A673 (cell line): ENCODE data around the gene RAB13. TPM values are rescaled to one million over a fixed set of nuclear protein-coding genes. Genes with fewer than 3 reads are reported as not detected.

Experiments
- BruUV-seq: library from RNA; stranded (reverse); fragments of 400-500 nt; replicated peaks from 2 replicates; lab custom pipeline; 2021; lab: Mats Ljungman, UMichigan
- CTCF ChIA-PET: fragments of 300-600 bp; sonication (Branson Sonifier 250); formaldehyde crosslinking; loops from one replicate; lab custom pipeline; 2022; ENCODE audit warnings: antibody characterized with exemption; lab: Charles Lee
- POLR2A ChIA-PET: fragments of 300-600 bp; sonication (Branson Sonifier 250); formaldehyde crosslinking; loops from one replicate; lab custom pipeline; 2022; ENCODE audit warnings: antibody characterized with exemption; ENCODE audit not compliant: low non-redundant PET; lab: Charles Lee
- DNase-seq: peaks from one replicate; pipeline ENCODE4 v3.0.0-alpha.2; 2015; ENCODE audit warnings: low spot score
- H3K27ac ChIP-seq: fragments of 200-600 bp; sonication (generic); 2 replicates; pipeline ENCODE4 v1.5.1; 2016; ENCODE audit warnings: mixed run types, low read depth, mild to moderate bottlenecking, mixed read lengths, antibody characterized with exemption, low read length; ENCODE audit not compliant: poor library complexity, severe bottlenecking
- H3K27me3 ChIP-seq: fragments of 200-600 bp; sonication (generic); replicated peaks from 2 replicates; pipeline ENCODE4 v1.6.1; 2017; ENCODE audit warnings: mixed run types, low read depth, mild to moderate bottlenecking, mixed read lengths, antibody characterized with exemption, low read length; ENCODE audit not compliant: insufficient read depth, poor library complexity
- H3K36me3 ChIP-seq: fragments of 200-600 bp; sonication (generic); 2 replicates; pipeline ENCODE4 v1.6.1; 2016; ENCODE audit warnings: mixed run types, mild to moderate bottlenecking, mixed read lengths, antibody characterized with exemption, low read length; ENCODE audit not compliant: insufficient read depth, poor library complexity, severe bottlenecking
- H3K4me1 ChIP-seq: fragments of 200-600 bp; sonication (generic); 2 replicates; pipeline ENCODE4 v1.6.1; 2017; ENCODE audit warnings: mixed run types, mild to moderate bottlenecking, mixed read lengths, antibody characterized with exemption, low read length; ENCODE audit not compliant: insufficient read depth, poor library complexity, severe bottlenecking
- H3K4me3 ChIP-seq: fragments of 200-600 bp; sonication (generic); 2 replicates; pipeline ENCODE4 v1.5.1; 2016; ENCODE audit warnings: low read depth, mixed run types, mild to moderate bottlenecking, mixed read lengths, low read length; ENCODE audit not compliant: poor library complexity, severe bottlenecking
- H3K9me3 ChIP-seq: fragments of 200-600 bp; sonication (generic); 2 replicates; pipeline ENCODE4 v1.6.1; 2016; ENCODE audit warnings: mixed run types, low read depth, mild to moderate bottlenecking, mixed read lengths, antibody characterized with exemption, low read length; ENCODE audit not compliant: poor library complexity, severe bottlenecking
- CTCF ChIP-seq: fragments of 300-800, 200-600 bp; sonication (generic); conservative IDR thresholded peaks from 2 replicates; pipeline ENCODE4 v1.5.1; 2017; ENCODE audit warnings: low read depth, mild to moderate bottlenecking, antibody characterized with exemption, low read length, moderate library complexity, mixed read lengths
- EZH2 ChIP-seq: fragments of 200-600 bp; sonication (generic); IDR thresholded peaks from 2 replicates; pipeline ENCODE4 v1.6.1; 2017; ENCODE audit warnings: borderline replicate concordance, low read depth, mild to moderate bottlenecking, mixed read lengths, antibody characterized with exemption, low read length; ENCODE audit not compliant: poor library complexity, severe bottlenecking
- intact Hi-C: fragments of 100-400 bp; cut with micrococcal nuclease; formaldehyde crosslinking; loops from one replicate; pipeline ENCODE4 v1.10.0; 2022; ENCODE audit not compliant: unreplicated experiment
- total RNA-seq: library from RNA; stranded (reverse); gene quantifications from 2 replicates; pipeline ENCODE4 v1.2.3, GENCODE V29; 2021

RAB13 gene
- total RNA-seq, 1 experiment from 2014 or later: 206 TPM

GRCh38 chr1:153973525-153973924 is 12.6 kb downstream of the RAB13 start:
- POLR2A ChIA-PET: interaction anchor here (0.6 kb wide), 1 partner anchor 27 kb away, joined by 16 read pairs; the partner anchor contains the start of gene DENND4B
- BruUV-seq: no TSS peak
- H3K27me3 ChIP-seq: no peaks in the 10 kb centered on the region
- no peak for TF ChIP-seq EZH2
- no peak for TF ChIP-seq CTCF
- H3K4me1 ChIP-seq: peaks cover 11% of the 10 kb centered on the region
- H3K4me3 ChIP-seq: no peak overlapping the region
- DNase-seq: no peak
- peaks cover 25% of the 10 kb centered on the region for H3K36me3 ChIP-seq
- CTCF ChIA-PET: no interaction called here
- H3K9me3 ChIP-seq: no peaks in the 10 kb centered on the region
- intact Hi-C loops: no loop called here
- H3K27ac ChIP-seq: peak overlapping the region; percentile 11

- no TSS peak for BruUV-seq
- no peak for DNase-seq
- Histone ChIP-seq H3K36me3 (peaks cover 25% of the 10 kb centered on the region), H3K4me1 (peaks cover 14% of the 10 kb centered on the region), H3K9me3 (no peaks in the 10 kb centered on the region), H3K4me3 (no peak overlapping the region), H3K27me3 (no peaks in the 10 kb centered on the region), H3K27ac (no peak overlapping the region)
- CTCF ChIA-PET: no interaction called here
- intact Hi-C loops: no loop called here
- no peak for TF ChIP-seq EZH2
- TF ChIP-seq CTCF: no peak
- POLR2A ChIA-PET: no interaction called here
These were observed 13.1 kb downstream of the RAB13 start for GRCh38 chr1:153973071-153973470.

- TF ChIP-seq EZH2 (no peak), CTCF (no peak)
- no TSS peak for BruUV-seq
- Histone ChIP-seq H3K9me3 (no peaks in the 10 kb centered on the region), H3K4me3 (no peak overlapping the region), H3K4me1 (peaks cover 11% of the 10 kb centered on the region), H3K27me3 (no peaks in the 10 kb centered on the region), H3K27ac (no peak overlapping the region), H3K36me3 (peaks cover 18% of the 10 kb centered on the region)
- POLR2A ChIA-PET: interaction anchor here (0.6 kb wide), 1 partner anchor 871 kb away, joined by 7 read pairs; no protein-coding TSS in a partner anchor
- intact Hi-C loops: no loop called here
- CTCF ChIA-PET: no interaction called here
- DNase-seq: no peak
These were observed 15.8 kb downstream of the RAB13 start for GRCh38 chr1:153970346-153970745.
